ENCODE data around the gene FOXF1. TPM values are rescaled to one million over a fixed set of nuclear protein-coding genes. Genes with fewer than 3 reads are reported as not detected.

Gene FOXF1
- polyA plus RNA-seq, 1 donor (not counting 4 experiments of a cell fraction or from before 2014, with no cell fraction given), result not detected

DNA sequence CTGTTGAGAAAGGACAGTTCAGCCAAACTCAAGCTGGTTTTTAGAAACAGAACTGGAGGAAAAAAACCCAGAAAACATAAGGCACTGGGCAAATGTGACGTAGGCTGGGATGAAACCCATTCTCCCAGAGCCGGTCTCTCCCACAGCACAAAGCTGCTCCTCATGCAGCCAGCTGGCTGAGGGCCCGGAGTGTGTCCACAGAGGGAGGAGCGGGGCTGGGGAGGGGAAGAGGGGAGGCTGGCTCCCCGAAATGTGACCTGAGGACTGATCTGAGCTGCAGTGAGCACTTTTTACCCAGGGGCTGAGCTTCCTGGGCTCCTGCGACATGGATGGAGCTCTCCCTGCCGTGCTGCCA, 20.8 kb downstream of the FOXF1 start:
- no peak overlapping the region for H3K4me3 ChIP-seq (ENCODE audit: control insufficient read depth in 2 of 3, extremely low read depth in 1 of 3, insufficient read depth in 2 of 3, low read depth in 1 of 3, low read length in 3 of 3)
- H3K9me3 ChIP-seq (ENCODE audit: control insufficient read depth, low read depth, low read length), result peaks cover 4% of the 10 kb centered on the region
- H3K27ac ChIP-seq (ENCODE audit: control insufficient read depth, insufficient read depth, low read length), result no peak overlapping the region
- FAIRE-seq, result no peak
- H3K9ac ChIP-seq (ENCODE audit: control insufficient read depth, extremely low read depth, insufficient read depth, low read length), result no peak overlapping the region
- DNase-seq (ENCODE audit: low read depth, low spot score), result no peak
- H3K4me1 ChIP-seq (ENCODE audit: control insufficient read depth, extremely low read depth, insufficient read depth, low read length), result no peaks in the 10 kb centered on the region
- no peaks in the 10 kb centered on the region for H4K20me1 ChIP-seq (ENCODE audit: control insufficient read depth, extremely low read depth, insufficient read depth, low read length)
- no peak overlapping the region for H3K4me2 ChIP-seq (ENCODE audit: control insufficient read depth, extremely low read depth, insufficient read depth, low read depth, low read length)
- H3K9me1 ChIP-seq (ENCODE audit: control insufficient read depth, extremely low read depth, insufficient read depth, low read length), result no peaks in the 10 kb centered on the region
- dilution Hi-C loops (cut with MboI; ENCODE audit: extremely low pct_ligation_motif_present, low sequenced_read_pairs), result no loop called here
- H2AFZ ChIP-seq (ENCODE audit: control insufficient read depth, low read length), result no peak overlapping the region
- no peaks in the 10 kb centered on the region for H3K79me2 ChIP-seq (ENCODE audit: control insufficient read depth, insufficient read depth, low read length)
- peaks cover 0 to 12% of the 10 kb centered on the region in 2 experiments for H3K36me3 ChIP-seq (ENCODE audit: control insufficient read depth in 2 of 2, extremely low read depth in 1 of 2, insufficient read depth in 2 of 2, low read length in 2 of 2)
- H3K27me3 ChIP-seq (ENCODE audit: control insufficient read depth, extremely low read depth, insufficient read depth, low read length), result no peaks in the 10 kb centered on the region
- TF ChIP-seq EZH2 (IDR thresholded peaks at IDR 0.05; ENCODE audit: low read length), result no peak
- TF ChIP-seq, protein P1, sequence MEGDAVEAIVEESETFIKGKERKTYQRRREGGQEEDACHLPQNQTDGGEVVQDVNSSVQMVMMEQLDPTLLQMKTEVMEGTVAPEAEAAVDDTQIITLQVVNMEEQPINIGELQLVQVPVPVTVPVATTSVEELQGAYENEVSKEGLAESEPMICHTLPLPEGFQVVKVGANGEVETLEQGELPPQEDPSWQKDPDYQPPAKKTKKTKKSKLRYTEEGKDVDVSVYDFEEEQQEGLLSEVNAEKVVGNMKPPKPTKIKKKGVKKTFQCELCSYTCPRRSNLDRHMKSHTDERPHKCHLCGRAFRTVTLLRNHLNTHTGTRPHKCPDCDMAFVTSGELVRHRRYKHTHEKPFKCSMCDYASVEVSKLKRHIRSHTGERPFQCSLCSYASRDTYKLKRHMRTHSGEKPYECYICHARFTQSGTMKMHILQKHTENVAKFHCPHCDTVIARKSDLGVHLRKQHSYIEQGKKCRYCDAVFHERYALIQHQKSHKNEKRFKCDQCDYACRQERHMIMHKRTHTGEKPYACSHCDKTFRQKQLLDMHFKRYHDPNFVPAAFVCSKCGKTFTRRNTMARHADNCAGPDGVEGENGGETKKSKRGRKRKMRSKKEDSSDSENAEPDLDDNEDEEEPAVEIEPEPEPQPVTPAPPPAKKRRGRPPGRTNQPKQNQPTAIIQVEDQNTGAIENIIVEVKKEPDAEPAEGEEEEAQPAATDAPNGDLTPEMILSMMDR (optimal IDR thresholded peaks at IDR 0.05 in 1 of 3, IDR thresholded peaks at IDR 0.05 in 1 of 3, conservative IDR thresholded peaks at IDR 0.05 in 1 of 3; ENCODE audit: extremely low read depth in 1 of 3, insufficient read depth in 2 of 3, low read length in 3 of 3), result no peak

DNA sequence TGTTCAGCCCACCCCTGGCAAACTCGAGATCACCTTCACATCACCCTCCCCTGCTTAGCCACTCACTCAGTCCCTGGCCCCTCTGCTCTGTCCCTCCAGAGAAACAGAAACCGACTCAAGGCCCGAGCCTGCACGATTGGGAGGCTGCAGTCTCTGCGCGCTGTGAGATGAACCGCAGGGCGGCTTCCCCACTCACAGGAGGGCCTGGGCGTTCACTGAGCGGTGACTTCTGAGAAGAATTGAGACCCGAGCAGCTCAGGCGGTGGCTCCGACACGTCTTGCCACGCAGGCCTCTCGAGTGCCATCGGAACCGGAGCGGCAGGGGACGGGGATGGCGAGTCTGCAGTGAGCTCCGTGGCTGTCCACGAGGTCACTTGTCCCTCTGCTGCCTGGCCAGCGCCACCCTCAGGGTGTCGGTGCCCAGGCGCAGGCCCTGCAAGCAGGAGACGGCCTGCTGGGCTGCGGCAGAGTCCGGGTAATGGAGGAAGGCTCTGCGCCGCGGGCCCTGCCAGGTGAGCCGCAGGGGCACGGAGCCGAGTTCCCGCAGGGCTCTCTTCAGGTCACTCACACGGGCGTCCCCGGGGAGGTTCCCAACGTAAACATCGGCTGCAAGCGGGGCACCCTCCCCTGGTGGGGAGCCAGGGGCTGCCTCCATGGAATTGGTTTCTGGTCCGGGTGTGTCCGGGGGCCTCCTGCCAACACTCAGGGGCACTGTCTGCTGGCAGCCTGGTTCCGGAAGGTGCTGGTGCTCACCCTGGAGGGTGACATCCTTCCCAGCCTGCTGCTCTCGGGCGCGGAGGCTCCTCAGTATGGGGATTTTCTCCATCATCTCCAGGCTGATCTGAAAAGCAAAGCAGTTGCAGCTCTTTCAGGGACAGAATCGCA, 21.6 kb downstream of the FOXF1 start:
- peaks cover 0 to 14% of the 10 kb centered on the region in 2 experiments for H3K36me3 ChIP-seq (ENCODE audit: control insufficient read depth in 2 of 2, extremely low read depth in 1 of 2, insufficient read depth in 2 of 2, low read length in 2 of 2)
- no peak overlapping the region for H3K4me3 ChIP-seq (ENCODE audit: control insufficient read depth in 2 of 3, extremely low read depth in 1 of 3, insufficient read depth in 2 of 3, low read depth in 1 of 3, low read length in 3 of 3)
- no peak overlapping the region for H2AFZ ChIP-seq (ENCODE audit: control insufficient read depth, low read length)
- no peak overlapping the region for H3K9ac ChIP-seq (ENCODE audit: control insufficient read depth, extremely low read depth, insufficient read depth, low read length)
- H3K79me2 ChIP-seq (ENCODE audit: control insufficient read depth, insufficient read depth, low read length), result no peaks in the 10 kb centered on the region
- DNase-seq (ENCODE audit: low read depth, low spot score) (no peak), FAIRE-seq (no peak)
- no peak overlapping the region for H3K27ac ChIP-seq (ENCODE audit: control insufficient read depth, insufficient read depth, low read length)
- H4K20me1 ChIP-seq (ENCODE audit: control insufficient read depth, extremely low read depth, insufficient read depth, low read length), result no peaks in the 10 kb centered on the region
- dilution Hi-C loops (cut with MboI; ENCODE audit: extremely low pct_ligation_motif_present, low sequenced_read_pairs), result no loop called here
- no peak for TF ChIP-seq EZH2 (IDR thresholded peaks at IDR 0.05; ENCODE audit: low read length)
- TF ChIP-seq, protein P1 (optimal IDR thresholded peaks at IDR 0.05 in 1 of 3, IDR thresholded peaks at IDR 0.05 in 1 of 3, conservative IDR thresholded peaks at IDR 0.05 in 1 of 3; ENCODE audit: extremely low read depth in 1 of 3, insufficient read depth in 2 of 3, low read length in 3 of 3), result no peak
- H3K9me3 ChIP-seq (ENCODE audit: control insufficient read depth, low read depth, low read length), result peaks cover 4% of the 10 kb centered on the region
- no peaks in the 10 kb centered on the region for H3K27me3 ChIP-seq (ENCODE audit: control insufficient read depth, extremely low read depth, insufficient read depth, low read length)
- no peak overlapping the region for H3K4me2 ChIP-seq (ENCODE audit: control insufficient read depth, extremely low read depth, insufficient read depth, low read depth, low read length)
- H3K4me1 ChIP-seq (ENCODE audit: control insufficient read depth, extremely low read depth, insufficient read depth, low read length), result no peaks in the 10 kb centered on the region
- no peaks in the 10 kb centered on the region for H3K9me1 ChIP-seq (ENCODE audit: control insufficient read depth, extremely low read depth, insufficient read depth, low read length)

Measured in keratinocyte (primary cell).